ENCODE results near the gene SAT1.
A peak's percentile ranks its signal among the peaks of the same experiment; 100 is the strongest.

Gene SAT1

GRCh38 chrX:23813808-23814207, 30.8 kb downstream of the SAT1 start:
- no peaks in the 10 kb centered on the region for H3K9me3 Mint-ChIP-seq
- H3K36me3 Mint-ChIP-seq = no peaks in the 10 kb centered on the region
- H3K27me3 Mint-ChIP-seq = no peaks in the 10 kb centered on the region
- no peak overlapping the region for H3K4me3 Mint-ChIP-seq
- H3K4me1 Mint-ChIP-seq = peaks cover 14% of the 10 kb centered on the region
- no peak overlapping the region for H3K27ac Mint-ChIP-seq
- ATAC-seq = no peak

GRCh38 chrX:23815376-23815775, 32.4 kb downstream of the SAT1 start:
- H3K27me3 Mint-ChIP-seq = no peaks in the 10 kb centered on the region
- peaks cover 14% of the 10 kb centered on the region for H3K4me1 Mint-ChIP-seq
- no peaks in the 10 kb centered on the region for H3K9me3 Mint-ChIP-seq
- no peak for ATAC-seq
- no peaks in the 10 kb centered on the region for H3K36me3 Mint-ChIP-seq
- no peak overlapping the region for H3K4me3 Mint-ChIP-seq
- H3K27ac Mint-ChIP-seq = no peak overlapping the region

- no peak for ATAC-seq
Observed at GRCh38 chrX:23816179-23816578, 33.2 kb downstream of the SAT1 start.

GRCh38 chrX:23817979-23818336, 35.0 kb downstream of the SAT1 start:
- Mint-ChIP-seq H3K27me3 (no peaks in the 10 kb centered on the region), H3K36me3 (no peaks in the 10 kb centered on the region), H3K27ac (peak overlapping the region; percentile 73), H3K4me1 (peaks cover 9% of the 10 kb centered on the region), H3K9me3 (no peaks in the 10 kb centered on the region), H3K4me3 (no peak overlapping the region)
- ATAC-seq = no peak

More at GRCh38 chrX:23816179-23816578, 33.2 kb downstream of the SAT1 start:
- Mint-ChIP-seq H3K4me3 (no peak overlapping the region), H3K27me3 (no peaks in the 10 kb centered on the region), H3K36me3 (no peaks in the 10 kb centered on the region), H3K4me1 (peaks cover 9% of the 10 kb centered on the region), H3K27ac (peak overlapping the region; percentile 73), H3K9me3 (no peaks in the 10 kb centered on the region)

DNA sequence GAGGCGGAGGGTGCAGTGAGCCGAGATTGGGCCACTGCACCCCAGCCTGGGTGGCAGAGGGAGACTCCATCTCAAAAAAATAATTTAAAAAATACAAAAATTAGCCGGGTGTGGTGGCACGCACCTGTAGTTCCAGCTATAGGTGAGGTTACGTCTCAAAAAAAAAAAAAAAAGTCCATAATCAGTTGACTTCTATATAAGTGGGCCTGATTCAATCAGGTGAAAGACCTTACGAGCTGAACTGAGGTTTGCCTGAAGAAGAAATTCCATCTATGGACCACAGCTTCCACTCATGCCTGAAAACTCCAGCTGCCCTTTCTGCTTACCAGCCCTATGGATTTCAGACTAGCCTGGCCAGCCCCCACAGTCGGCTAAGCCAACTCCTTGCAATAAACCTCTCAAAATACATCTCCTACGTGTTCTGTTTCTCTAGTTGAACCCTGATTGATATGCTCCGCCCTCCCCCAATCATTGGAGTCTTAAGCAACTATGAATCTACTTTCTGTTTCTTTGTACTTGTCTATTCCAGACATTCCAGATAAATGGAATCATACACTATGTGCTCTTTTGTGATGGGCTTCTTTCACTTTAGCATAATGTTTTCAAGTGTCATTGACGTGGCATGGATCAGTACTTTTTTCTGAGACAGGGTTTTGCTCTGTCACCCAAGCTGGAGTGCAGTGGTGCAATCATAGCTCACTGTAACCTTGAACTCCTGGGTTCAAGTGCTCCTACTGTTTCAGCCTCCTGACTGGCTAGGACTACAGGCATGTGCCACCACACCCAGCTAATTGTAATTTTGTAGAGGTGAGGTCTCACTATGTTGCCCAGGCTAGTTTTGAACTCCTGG, 36.6 kb downstream of the SAT1 start:
- no peak overlapping the region for H3K4me3 Mint-ChIP-seq
- H3K36me3 Mint-ChIP-seq = no peaks in the 10 kb centered on the region
- no peaks in the 10 kb centered on the region for H3K27me3 Mint-ChIP-seq
- no peak for ATAC-seq
- H3K4me1 Mint-ChIP-seq = peaks cover 9% of the 10 kb centered on the region
- no peaks in the 10 kb centered on the region for H3K9me3 Mint-ChIP-seq
- H3K27ac Mint-ChIP-seq = no peak overlapping the region

GRCh38 chrX:23820235-23820782, 37.3 kb downstream of the SAT1 start:
- peaks cover 9% of the 10 kb centered on the region for H3K4me1 Mint-ChIP-seq
- H3K27me3 Mint-ChIP-seq = no peaks in the 10 kb centered on the region
- no peak overlapping the region for H3K27ac Mint-ChIP-seq
- no peaks in the 10 kb centered on the region for H3K36me3 Mint-ChIP-seq
- no peak for ATAC-seq
- H3K9me3 Mint-ChIP-seq = no peaks in the 10 kb centered on the region
- no peak overlapping the region for H3K4me3 Mint-ChIP-seq

- H3K4me1 Mint-ChIP-seq = peaks cover 15% of the 10 kb centered on the region
- H3K27ac Mint-ChIP-seq = no peak overlapping the region
- no peaks in the 10 kb centered on the region for H3K9me3 Mint-ChIP-seq
- ATAC-seq = no peak
- H3K4me3 Mint-ChIP-seq = no peak overlapping the region
- H3K36me3 Mint-ChIP-seq = peaks cover 5% of the 10 kb centered on the region
- H3K27me3 Mint-ChIP-seq = no peaks in the 10 kb centered on the region
Observed at GRCh38 chrX:23821847-23822246, 38.9 kb downstream of the SAT1 start.

- no peak for ATAC-seq
- Mint-ChIP-seq H3K4me1 (peaks cover 10% of the 10 kb centered on the region), H3K9me3 (no peaks in the 10 kb centered on the region), H3K4me3 (no peak overlapping the region), H3K27me3 (no peaks in the 10 kb centered on the region), H3K27ac (no peak overlapping the region), H3K36me3 (peaks cover 5% of the 10 kb centered on the region)
Observed at GRCh38 chrX:23822397-23822796, 39.4 kb downstream of the SAT1 start.

- Mint-ChIP-seq H3K27ac (no peak overlapping the region), H3K4me3 (no peak overlapping the region), H3K4me1 (peaks cover 7% of the 10 kb centered on the region), H3K9me3 (no peaks in the 10 kb centered on the region), H3K36me3 (peaks cover 5% of the 10 kb centered on the region), H3K27me3 (no peaks in the 10 kb centered on the region)
- ATAC-seq = no peak
Observed at GRCh38 chrX:23822841-23823240, 39.9 kb downstream of the SAT1 start.

DNA sequence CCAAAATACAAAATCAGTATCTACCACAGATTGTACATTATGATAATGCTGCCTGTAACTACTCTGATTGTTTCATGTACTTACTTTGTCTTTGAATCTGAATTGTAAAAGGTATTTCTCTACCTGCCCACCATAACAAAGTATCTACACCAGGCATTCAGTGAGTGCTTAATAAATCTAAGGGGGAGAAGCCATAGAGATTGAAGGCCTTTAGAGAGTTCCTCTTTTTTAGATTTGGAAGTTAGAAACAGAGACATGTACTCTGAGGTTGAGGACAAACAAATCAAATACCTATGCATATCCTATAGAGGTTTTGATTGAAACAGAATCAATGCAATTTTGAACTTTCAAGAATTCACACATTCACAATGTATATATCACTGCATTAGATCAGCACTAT, 42.7 kb downstream of the SAT1 start:
- no peak overlapping the region for H3K4me3 Mint-ChIP-seq
- no peak for ATAC-seq
- peaks cover 7% of the 10 kb centered on the region for H3K4me1 Mint-ChIP-seq
- peaks cover 5% of the 10 kb centered on the region for H3K36me3 Mint-ChIP-seq
- H3K27me3 Mint-ChIP-seq = no peaks in the 10 kb centered on the region
- H3K9me3 Mint-ChIP-seq = no peaks in the 10 kb centered on the region
- H3K27ac Mint-ChIP-seq = peak overlapping the region; percentile 41

DNA sequence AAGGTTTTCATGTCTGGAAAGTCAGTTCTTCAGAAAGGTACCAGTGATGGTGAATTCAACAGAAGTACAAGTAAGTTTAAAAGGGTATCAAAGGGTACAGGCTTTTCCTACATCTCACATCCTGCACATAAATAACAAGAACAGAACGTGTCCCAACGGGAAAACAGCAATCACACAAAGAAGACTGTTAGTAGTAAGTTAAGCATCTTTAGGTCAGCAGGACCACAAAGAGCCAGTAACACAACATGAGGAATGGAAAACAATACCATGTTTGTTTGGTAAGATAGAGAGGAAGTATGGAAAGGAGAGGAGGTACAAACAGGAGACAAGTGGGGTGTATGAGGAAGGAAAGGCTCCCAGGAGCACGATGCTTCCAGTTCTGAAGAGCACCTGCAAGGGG, 43.2 kb downstream of the SAT1 start:
- peaks cover 5% of the 10 kb centered on the region for H3K36me3 Mint-ChIP-seq
- H3K27me3 Mint-ChIP-seq = no peaks in the 10 kb centered on the region
- H3K27ac Mint-ChIP-seq = peak overlapping the region; percentile 41
- H3K4me1 Mint-ChIP-seq = peaks cover 7% of the 10 kb centered on the region
- H3K9me3 Mint-ChIP-seq = no peaks in the 10 kb centered on the region
- no peak overlapping the region for H3K4me3 Mint-ChIP-seq
- no peak for ATAC-seq

DNA sequence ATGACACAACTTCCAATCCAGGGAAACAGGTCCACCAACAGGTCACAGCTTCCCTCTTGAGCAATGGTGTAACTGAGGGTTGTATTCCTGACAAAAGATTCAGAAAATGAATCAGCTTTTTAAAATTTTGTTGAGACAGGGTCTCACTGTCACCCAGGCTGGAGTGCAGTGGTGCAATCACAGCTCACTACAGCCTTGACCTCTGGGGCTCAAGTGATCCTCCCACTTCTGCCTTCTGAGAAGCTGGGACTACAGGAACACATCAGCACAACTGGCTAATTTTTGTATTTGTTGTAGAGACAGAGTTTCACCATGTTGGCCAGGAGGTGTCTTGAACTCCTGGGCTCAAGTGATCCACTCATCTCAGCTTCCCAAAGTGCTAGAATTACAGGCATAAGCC, 43.7 kb downstream of the SAT1 start:
- peaks cover 7% of the 10 kb centered on the region for H3K4me1 Mint-ChIP-seq
- H3K4me3 Mint-ChIP-seq = no peak overlapping the region
- no peaks in the 10 kb centered on the region for H3K27me3 Mint-ChIP-seq
- H3K27ac Mint-ChIP-seq = no peak overlapping the region
- ATAC-seq = no peak
- H3K9me3 Mint-ChIP-seq = no peaks in the 10 kb centered on the region
- H3K36me3 Mint-ChIP-seq = peaks cover 5% of the 10 kb centered on the region

DNA sequence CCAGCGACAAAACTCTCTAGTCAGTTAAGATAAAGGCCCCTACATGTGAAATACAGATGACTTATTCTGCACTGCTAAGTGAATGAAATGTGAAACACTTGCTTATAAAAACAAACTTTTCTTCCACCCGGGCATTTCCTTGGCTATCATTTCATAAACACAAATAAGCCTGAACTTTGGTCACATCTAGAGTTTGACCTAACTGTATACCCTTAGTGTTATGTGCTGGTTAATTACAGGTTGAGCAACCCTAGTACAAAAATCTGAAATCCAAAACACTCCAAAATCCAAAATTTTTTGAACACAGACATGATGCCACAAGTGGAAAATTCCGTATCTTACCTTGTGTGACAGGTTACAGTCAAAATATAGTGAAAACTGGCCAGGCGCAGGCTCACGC, 45.9 kb downstream of the SAT1 start:
- Mint-ChIP-seq H3K36me3 (peaks cover 5% of the 10 kb centered on the region), H3K27me3 (no peaks in the 10 kb centered on the region), H3K9me3 (no peaks in the 10 kb centered on the region), H3K27ac (no peak overlapping the region), H3K4me3 (no peak overlapping the region), H3K4me1 (peaks cover 7% of the 10 kb centered on the region)
- no peak for ATAC-seq

GRCh38 chrX:23832721-23833120, 49.7 kb downstream of the SAT1 start:
- Mint-ChIP-seq H3K27me3 (no peaks in the 10 kb centered on the region), H3K4me3 (no peak overlapping the region), H3K27ac (no peak overlapping the region), H3K36me3 (no peaks in the 10 kb centered on the region), H3K4me1 (no peaks in the 10 kb centered on the region), H3K9me3 (no peaks in the 10 kb centered on the region)
- ATAC-seq = no peak
